ENCODE data around the gene TSPAN1.

DNA sequence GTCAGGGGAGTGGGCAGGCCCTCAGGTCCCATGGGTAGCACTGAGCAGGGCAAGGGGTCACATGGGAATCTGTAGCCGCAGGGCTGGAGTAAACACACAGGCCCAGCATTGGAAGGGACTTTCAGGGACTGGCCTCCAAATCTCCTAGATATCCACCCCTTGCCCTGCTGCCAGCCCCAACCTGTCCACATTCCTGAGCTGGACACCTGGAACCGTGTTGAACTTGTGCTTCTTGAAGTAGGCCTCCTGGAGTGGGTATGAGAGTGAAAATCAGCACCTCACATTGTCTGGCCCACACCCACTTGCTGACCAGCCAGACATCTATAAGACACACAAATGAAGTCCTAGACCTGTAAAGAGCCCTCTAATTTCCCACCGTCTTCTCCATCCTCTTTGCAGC, 15.7 kb downstream of the TSPAN1 start:
- TF ChIP-seq POLR2AphosphoS5 (IDR thresholded peaks at IDR 0.05; ENCODE audit: low read depth, low read length) = no peak
- no peak for TF ChIP-seq FOXP2 (optimal IDR thresholded peaks at IDR 0.05; ENCODE audit: borderline replicate concordance, extremely low read depth, extremely low read length, insufficient read depth)
- TF ChIP-seq TAF1 (IDR thresholded peaks at IDR 0.05; ENCODE audit: borderline replicate concordance, insufficient read depth, low read length) = no peak
- TF ChIP-seq, protein P1, sequence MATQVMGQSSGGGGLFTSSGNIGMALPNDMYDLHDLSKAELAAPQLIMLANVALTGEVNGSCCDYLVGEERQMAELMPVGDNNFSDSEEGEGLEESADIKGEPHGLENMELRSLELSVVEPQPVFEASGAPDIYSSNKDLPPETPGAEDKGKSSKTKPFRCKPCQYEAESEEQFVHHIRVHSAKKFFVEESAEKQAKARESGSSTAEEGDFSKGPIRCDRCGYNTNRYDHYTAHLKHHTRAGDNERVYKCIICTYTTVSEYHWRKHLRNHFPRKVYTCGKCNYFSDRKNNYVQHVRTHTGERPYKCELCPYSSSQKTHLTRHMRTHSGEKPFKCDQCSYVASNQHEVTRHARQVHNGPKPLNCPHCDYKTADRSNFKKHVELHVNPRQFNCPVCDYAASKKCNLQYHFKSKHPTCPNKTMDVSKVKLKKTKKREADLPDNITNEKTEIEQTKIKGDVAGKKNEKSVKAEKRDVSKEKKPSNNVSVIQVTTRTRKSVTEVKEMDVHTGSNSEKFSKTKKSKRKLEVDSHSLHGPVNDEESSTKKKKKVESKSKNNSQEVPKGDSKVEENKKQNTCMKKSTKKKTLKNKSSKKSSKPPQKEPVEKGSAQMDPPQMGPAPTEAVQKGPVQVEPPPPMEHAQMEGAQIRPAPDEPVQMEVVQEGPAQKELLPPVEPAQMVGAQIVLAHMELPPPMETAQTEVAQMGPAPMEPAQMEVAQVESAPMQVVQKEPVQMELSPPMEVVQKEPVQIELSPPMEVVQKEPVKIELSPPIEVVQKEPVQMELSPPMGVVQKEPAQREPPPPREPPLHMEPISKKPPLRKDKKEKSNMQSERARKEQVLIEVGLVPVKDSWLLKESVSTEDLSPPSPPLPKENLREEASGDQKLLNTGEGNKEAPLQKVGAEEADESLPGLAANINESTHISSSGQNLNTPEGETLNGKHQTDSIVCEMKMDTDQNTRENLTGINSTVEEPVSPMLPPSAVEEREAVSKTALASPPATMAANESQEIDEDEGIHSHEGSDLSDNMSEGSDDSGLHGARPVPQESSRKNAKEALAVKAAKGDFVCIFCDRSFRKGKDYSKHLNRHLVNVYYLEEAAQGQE (IDR thresholded peaks at IDR 0.05; ENCODE audit: insufficient read depth in 1 of 2, low read depth in 2 of 2, low read length in 2 of 2) = no peak
